Stomach (tissue), 9 donors: ENCODE data around the gene PLEKHB2. TPM values are rescaled to one million over a fixed set of nuclear protein-coding genes. Genes with fewer than 3 reads are reported as not detected.
"Not testable (repeated sequence)": the region's sequence is repeated elsewhere in the genome, so short reads cannot be mapped to it uniquely, and the experiment has no call there.

Experiments
- DNase-seq, 2 donors: peaks; one replicate each; pipeline versions ENCODE4 v3.0.0 to v3.0.0-alpha.2; 2013 to 2019
- H3K27ac ChIP-seq, 5 donors: fragments of 200-600 bp in 4 of 5; sonication (generic) in 4 of 5; one replicate each; pipeline ENCODE4 v1.5.1; 2013 to 2019; ENCODE audit warnings: mild to moderate bottlenecking in 1 of 5, moderate library complexity in 1 of 5
- H3K27me3 ChIP-seq, 3 donors: fragments of 200-600 bp; sonication (generic); one replicate each; pipeline ENCODE4 v1.5.1; 2017 to 2019; ENCODE audit warnings: mixed run types in 1 of 3
- H3K36me3 ChIP-seq, 4 donors: fragments of 200-600 bp; sonication (generic); 1 replicate in 3 of 4; 2 replicates in 1 of 4; pipeline ENCODE4 v1.5.1; 2016 to 2019
- H3K4me1 ChIP-seq, 4 donors: fragments of 200-600 bp; sonication (generic); one replicate each; pipeline ENCODE4 v1.5.1; 2016 to 2019
- H3K4me3 ChIP-seq, 4 donors: fragments of 200-600 bp; sonication (generic) in 3 of 4; one replicate each; pipeline ENCODE4 v1.5.1; 2016 to 2019; ENCODE audit warnings: mild to moderate bottlenecking in 1 of 4
- H3K9me3 ChIP-seq, 4 donors: fragments of 200-600 bp; sonication (generic); one replicate each; pipeline ENCODE4 v1.5.1; 2016 to 2019
- CTCF ChIP-seq, 7 experiments: fragments of 450-650 bp in 4 of 7; fragments of 200-600 bp in 3 of 7; sonication (generic) in 3 of 7; IDR thresholded peaks; one replicate each; pipeline ENCODE4 v1.5.1; 2016 to 2019; ENCODE audit warnings: antibody characterized with exemption in 7 of 7, control low read depth in 2 of 7, mild to moderate bottlenecking in 1 of 7
- EP300 ChIP-seq: sonication (generic); formaldehyde crosslinking; IDR thresholded peaks from one replicate; pipeline ENCODE4 v1.6.1; 2017; ENCODE audit warnings: antibody characterized with exemption
- POLR2A ChIP-seq, 4 donors: fragments of 450-650 bp; IDR thresholded peaks; one replicate each; pipeline ENCODE4 v1.6.1; 2016; ENCODE audit warnings: antibody characterized with exemption in 4 of 4, control low read depth in 2 of 4, mild to moderate bottlenecking in 1 of 4, moderate library complexity in 1 of 4
- POLR2AphosphoS5 ChIP-seq, 3 donors: sonication (generic); formaldehyde crosslinking; IDR thresholded peaks; one replicate each; pipeline ENCODE4 v1.6.1; 2016; ENCODE audit warnings: antibody characterized with exemption in 3 of 3
- WGBS, 5 donors: extraction: QIAGEN DNeasy Blood & Tissue Kit in 3 of 5; methylation state at CpG; one replicate each; pipeline versions ENCODE4 v1.1.5 to v1.1.7; 2013 to 2018; 5-methylcytosine and 5-hydroxymethylcytosine counted together
- intact Hi-C: fragments of 100-400 bp; cut with DNase I; formaldehyde crosslinking; loops from one replicate; pipeline ENCODE4 v1.15.1; 2023; ENCODE audit warnings: low total_unique reads
- polyA plus RNA-seq, 3 donors: library from polyadenylated mRNA; stranded (reverse); fragments of 200-250 nt; gene quantifications; one replicate each; pipeline ENCODE4 v1.2.3, GENCODE V29; 2013
- total RNA-seq, 5 donors: library from RNA; depleted of rRNA; stranded (reverse); fragments of >200 nt; gene quantifications; one replicate each; pipeline versions ENCODE4 v1.1.0 to v1.2.3, GENCODE V29; 2014 to 2016
- donor health status: healthy with polysubstance abuse.
- donor health status: Bipolar disorder and iron deficiency.
- donor health status: healthy.

PLEKHB2 gene
- total and polyA plus RNA-seq, 8 donors, result 13.2 to 181 (median 54.1) TPM

GRCh38 chr2:131104487-131105155 lies 515 bp upstream of the PLEKHB2 start:
- WGBS, 5 donors, result 0 to 2% (median 0%) methylated on average over 20 of the region's 20 CpGs
- no peaks in the 10 kb centered on the region for H3K36me3 ChIP-seq
- H3K27me3 ChIP-seq, result no peaks in the 10 kb centered on the region
- peak; percentile 49 to 78 for DNase-seq
- H3K4me3 ChIP-seq, result peak overlapping the region; percentile 85 to 96 (median 92)
- H3K9me3 ChIP-seq, result no peaks in the 10 kb centered on the region
- H3K4me1 ChIP-seq, result peaks cover 25 to 41% (median 33%) of the 10 kb centered on the region in 4 donors
- H3K27ac ChIP-seq, result peak overlapping the region; percentile 86 to 97 (median 95)
- intact Hi-C loops, result no loop called here
- peak; percentile 39 to 70 (median 41) for TF ChIP-seq POLR2AphosphoS5 (IDR thresholded peaks at IDR 0.05)
- TF ChIP-seq POLR2A (IDR thresholded peaks at IDR 0.05), result no peak
- no peak for TF ChIP-seq EP300

GRCh38 chr2:131105950-131106801 lies 1.0 kb downstream of the PLEKHB2 start:
- no peaks in the 10 kb centered on the region for H3K9me3 ChIP-seq
- peaks cover 0 to 5% (median 0%) of the 10 kb centered on the region in 4 donors for H3K36me3 ChIP-seq
- H3K27ac ChIP-seq, result peak overlapping the region; percentile 86 to 97 (median 95)
- H3K4me3 ChIP-seq, result peak overlapping the region; percentile 85 to 96 (median 92)
- WGBS, 5 donors, result 2 to 3% (median 2%) methylated on average over 19 of the region's 19 CpGs
- peak; percentile 42 to 81 for DNase-seq
- TF ChIP-seq POLR2AphosphoS5 (IDR thresholded peaks at IDR 0.05) (peak in 2 of 3 donors; percentile 10 to 31), EP300 (no peak)
- peaks cover 25 to 41% (median 33%) of the 10 kb centered on the region in 4 donors for H3K4me1 ChIP-seq
- H3K27me3 ChIP-seq, result no peaks in the 10 kb centered on the region
- intact Hi-C loops, result no loop called here

GRCh38 chr2:131112529-131112928 lies 7.4 kb downstream of the PLEKHB2 start:
- Histone ChIP-seq H3K27me3 (no peaks in the 10 kb centered on the region), H3K27ac (no peak overlapping the region), H3K4me1 (peaks cover 10 to 47% (median 26%) of the 10 kb centered on the region in 4 donors), H3K4me3 (no peak overlapping the region), H3K36me3 (peaks cover 0 to 16% (median 10%) of the 10 kb centered on the region in 4 donors), H3K9me3 (no peaks in the 10 kb centered on the region)
- no peak for TF ChIP-seq POLR2A (IDR thresholded peaks at IDR 0.05)
- TF ChIP-seq CTCF (IDR thresholded peaks at IDR 0.05), result no peak
- TF ChIP-seq POLR2AphosphoS5 (IDR thresholded peaks at IDR 0.05), result no peak
- no peak for TF ChIP-seq EP300
- WGBS, 5 donors, result 56 to 71% (median 70%) methylated on average over 2 of the region's 2 CpGs
- peak in 1 of 2 donors; percentile 12 for DNase-seq
- intact Hi-C loops, result no loop called here

- 93 to 98% (median 96%) methylated on average over 7 of the region's 7 CpGs for WGBS, 5 donors
- Histone ChIP-seq H3K4me3 (no peak overlapping the region), H3K9me3 (no peaks in the 10 kb centered on the region), H3K4me1 (peaks cover 8 to 37% (median 22%) of the 10 kb centered on the region in 4 donors), H3K27me3 (no peaks in the 10 kb centered on the region), H3K36me3 (peaks cover 0 to 16% (median 10%) of the 10 kb centered on the region in 4 donors), H3K27ac (no peak overlapping the region)
- intact Hi-C loops, result no loop called here
- DNase-seq, result no peak
- no peak for TF ChIP-seq CTCF (IDR thresholded peaks at IDR 0.05)
- TF ChIP-seq EP300, result no peak
- no peak for TF ChIP-seq POLR2A (IDR thresholded peaks at IDR 0.05)
- no peak for TF ChIP-seq POLR2AphosphoS5 (IDR thresholded peaks at IDR 0.05)
These were observed 8.6 kb downstream of the PLEKHB2 start for GRCh38 chr2:131113566-131114227.

GRCh38 chr2:131114950-131115349 lies 9.8 kb downstream of the PLEKHB2 start:
- DNase-seq, result not testable (repeated sequence)

More at GRCh38 chr2:131114950-131115349, 9.8 kb downstream of the PLEKHB2 start:
- WGBS, 5 donors, result 95 to 98% (median 98%) methylated on average over 3 of the region's 3 CpGs
- H3K27ac ChIP-seq, H3K4me3 ChIP-seq, intact Hi-C loops, H3K9me3 ChIP-seq, H3K27me3 ChIP-seq: not testable (repeated sequence)
- Histone ChIP-seq H3K36me3 (peaks cover 0 to 16% (median 10%) of the 10 kb centered on the region in 4 donors), H3K4me1 (peaks cover 8 to 35% (median 21%) of the 10 kb centered on the region in 4 donors)
